Suprapubic skin (tissue), 4 donors: ENCODE results near the gene OR2Z1. TPM values are rescaled to one million over a fixed set of nuclear protein-coding genes. Genes with fewer than 3 reads are reported as not detected.

Source experiments
- DNase-seq, 2 donors: peaks; one replicate each; pipeline ENCODE4 v3.0.0-alpha.2; 2019; ENCODE audit warnings: low spot score in 2 of 2
- H3K27ac ChIP-seq: fragments of 200-600 bp; sonication (generic); one replicate; pipeline ENCODE4 v1.5.1; 2019
- H3K27me3 ChIP-seq: fragments of 200-600 bp; sonication (generic); one replicate; pipeline ENCODE4 v1.5.1; 2019
- H3K36me3 ChIP-seq: fragments of 200-600 bp; sonication (generic); one replicate; pipeline ENCODE4 v1.5.1; 2019
- H3K4me1 ChIP-seq: fragments of 200-600 bp; sonication (generic); one replicate; pipeline ENCODE4 v1.5.1; 2019
- H3K4me3 ChIP-seq: fragments of 200-600 bp; sonication (generic); one replicate; pipeline ENCODE4 v1.5.1; 2019; ENCODE audit warnings: mild to moderate bottlenecking
- H3K9me3 ChIP-seq: fragments of 200-600 bp; sonication (generic); one replicate; pipeline ENCODE4 v1.5.1; 2019
- EP300 ChIP-seq: sonication (generic); formaldehyde crosslinking; IDR thresholded peaks from one replicate; pipeline ENCODE4 v1.6.1; 2017; ENCODE audit warnings: antibody characterized with exemption
- POLR2A ChIP-seq, 2 donors: fragments of 450-650 bp; IDR thresholded peaks; one replicate each; pipeline ENCODE4 v1.6.1; 2017; ENCODE audit warnings: antibody characterized with exemption in 2 of 2, mild to moderate bottlenecking in 2 of 2, moderate library complexity in 2 of 2
- POLR2AphosphoS5 ChIP-seq, 3 donors: sonication (generic); formaldehyde crosslinking; IDR thresholded peaks; one replicate each; pipeline ENCODE4 v1.6.1; 2017; ENCODE audit warnings: antibody characterized with exemption in 3 of 3
- WGBS: methylation state at CpG from one replicate; pipeline ENCODE4 v1.1.5; 2018; 5-methylcytosine and 5-hydroxymethylcytosine counted together
- total RNA-seq, 4 donors: library from RNA; depleted of rRNA; stranded (reverse); fragments of >200 nt; gene quantifications; one replicate each; pipeline ENCODE4 v1.1.0, GENCODE V29; 2016
- TF ChIP-seq, protein P1 (sequence below), 2 donors: fragments of 200-600 bp in 1 of 2; fragments of 450-650 bp in 1 of 2; sonication (generic) in 1 of 2; IDR thresholded peaks; one replicate each; pipeline ENCODE4 v1.5.1; 2016 to 2019; ENCODE audit warnings: antibody characterized with exemption in 2 of 2, mild to moderate bottlenecking in 1 of 2, moderate library complexity in 1 of 2

OR2Z1 gene
- total RNA-seq, 4 donors from 2014 or later = 2.7 TPM; not detected in 3

DNA sequence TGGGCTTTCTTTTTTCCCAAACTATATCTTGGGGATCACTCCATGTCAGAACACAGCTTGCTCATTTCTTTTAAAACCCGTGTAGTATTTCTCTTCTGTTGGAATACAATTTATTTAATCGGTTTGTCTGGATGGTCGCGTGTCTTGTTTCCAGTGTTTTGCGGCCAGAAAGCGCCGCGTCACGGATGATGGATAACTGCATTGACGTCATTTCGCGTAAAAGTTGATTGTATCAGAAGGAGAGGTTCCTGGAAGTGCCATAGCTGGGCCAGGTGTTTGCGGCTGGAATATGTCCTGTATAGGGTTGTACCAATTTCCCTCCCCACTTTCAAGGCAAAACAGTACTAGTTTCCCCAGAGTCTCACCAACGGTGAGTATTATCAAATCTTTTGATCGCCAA, 32.5 kb upstream of the OR2Z1 start:
- H3K27me3 ChIP-seq = peaks cover 30% of the 10 kb centered on the region
- WGBS = 92% methylated on average over 15 of the region's 15 CpGs
- no peak overlapping the region for H3K4me3 ChIP-seq
- no peak overlapping the region for H3K27ac ChIP-seq
- H3K4me1 ChIP-seq = peaks cover 2% of the 10 kb centered on the region
- DNase-seq = no peak
- TF ChIP-seq EP300 (no peak), POLR2AphosphoS5 (IDR thresholded peaks at IDR 0.05) (no peak), POLR2A (IDR thresholded peaks at IDR 0.05) (no peak)
- TF ChIP-seq, protein P1, sequence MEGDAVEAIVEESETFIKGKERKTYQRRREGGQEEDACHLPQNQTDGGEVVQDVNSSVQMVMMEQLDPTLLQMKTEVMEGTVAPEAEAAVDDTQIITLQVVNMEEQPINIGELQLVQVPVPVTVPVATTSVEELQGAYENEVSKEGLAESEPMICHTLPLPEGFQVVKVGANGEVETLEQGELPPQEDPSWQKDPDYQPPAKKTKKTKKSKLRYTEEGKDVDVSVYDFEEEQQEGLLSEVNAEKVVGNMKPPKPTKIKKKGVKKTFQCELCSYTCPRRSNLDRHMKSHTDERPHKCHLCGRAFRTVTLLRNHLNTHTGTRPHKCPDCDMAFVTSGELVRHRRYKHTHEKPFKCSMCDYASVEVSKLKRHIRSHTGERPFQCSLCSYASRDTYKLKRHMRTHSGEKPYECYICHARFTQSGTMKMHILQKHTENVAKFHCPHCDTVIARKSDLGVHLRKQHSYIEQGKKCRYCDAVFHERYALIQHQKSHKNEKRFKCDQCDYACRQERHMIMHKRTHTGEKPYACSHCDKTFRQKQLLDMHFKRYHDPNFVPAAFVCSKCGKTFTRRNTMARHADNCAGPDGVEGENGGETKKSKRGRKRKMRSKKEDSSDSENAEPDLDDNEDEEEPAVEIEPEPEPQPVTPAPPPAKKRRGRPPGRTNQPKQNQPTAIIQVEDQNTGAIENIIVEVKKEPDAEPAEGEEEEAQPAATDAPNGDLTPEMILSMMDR (IDR thresholded peaks at IDR 0.05) = no peak
- H3K36me3 ChIP-seq = no peaks in the 10 kb centered on the region
- no peaks in the 10 kb centered on the region for H3K9me3 ChIP-seq

DNA sequence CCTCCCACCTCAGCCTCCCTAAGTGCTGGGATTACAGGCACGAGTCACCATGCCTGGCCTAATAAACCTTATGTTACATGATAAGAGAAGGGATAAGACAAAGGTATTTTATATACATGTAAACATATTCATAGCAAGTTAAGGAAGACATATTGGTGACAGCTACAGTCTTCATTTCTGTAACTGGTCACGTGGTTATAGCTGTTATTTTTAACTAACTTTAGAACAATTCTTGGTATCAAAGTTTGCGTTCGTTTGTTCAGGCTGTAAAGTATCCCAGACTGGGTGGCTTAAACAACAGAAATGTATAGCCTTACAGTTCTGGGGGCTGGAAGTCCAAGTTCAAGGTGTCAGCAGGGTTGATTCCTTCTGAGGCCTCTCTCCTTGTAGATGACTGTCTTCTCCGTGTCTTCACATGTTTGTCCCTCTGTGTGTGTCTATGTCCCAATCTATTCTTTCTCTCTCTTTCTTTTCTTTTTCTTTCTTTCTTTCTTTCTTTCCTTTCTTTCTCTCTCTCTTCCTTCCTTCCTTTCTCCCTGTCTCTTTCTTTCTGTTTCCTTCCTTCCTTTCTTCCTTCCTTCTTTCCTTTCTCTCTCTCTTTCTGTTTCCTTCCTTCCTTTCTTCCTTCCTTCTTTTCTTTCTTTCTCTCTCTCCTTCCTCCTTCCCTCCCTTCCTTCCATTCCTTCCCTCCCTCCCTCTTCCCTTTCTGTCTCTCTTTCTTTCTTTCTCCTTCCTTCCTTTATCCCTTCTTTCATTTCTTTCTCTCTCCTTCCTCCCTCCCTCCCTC, 30.5 kb upstream of the OR2Z1 start:
- Histone ChIP-seq H3K4me3 (no peak overlapping the region), H3K27ac (no peak overlapping the region), H3K27me3 (peaks cover 39% of the 10 kb centered on the region), H3K9me3 (no peaks in the 10 kb centered on the region), H3K36me3 (no peaks in the 10 kb centered on the region), H3K4me1 (no peaks in the 10 kb centered on the region)
- TF ChIP-seq EP300 = no peak
- TF ChIP-seq POLR2AphosphoS5 (IDR thresholded peaks at IDR 0.05) = no peak
- TF ChIP-seq, protein P1 (IDR thresholded peaks at IDR 0.05) = no peak
- TF ChIP-seq POLR2A (IDR thresholded peaks at IDR 0.05) = no peak
- DNase-seq = no peak
- 50% methylated on average over 5 of the region's 5 CpGs for WGBS

DNA sequence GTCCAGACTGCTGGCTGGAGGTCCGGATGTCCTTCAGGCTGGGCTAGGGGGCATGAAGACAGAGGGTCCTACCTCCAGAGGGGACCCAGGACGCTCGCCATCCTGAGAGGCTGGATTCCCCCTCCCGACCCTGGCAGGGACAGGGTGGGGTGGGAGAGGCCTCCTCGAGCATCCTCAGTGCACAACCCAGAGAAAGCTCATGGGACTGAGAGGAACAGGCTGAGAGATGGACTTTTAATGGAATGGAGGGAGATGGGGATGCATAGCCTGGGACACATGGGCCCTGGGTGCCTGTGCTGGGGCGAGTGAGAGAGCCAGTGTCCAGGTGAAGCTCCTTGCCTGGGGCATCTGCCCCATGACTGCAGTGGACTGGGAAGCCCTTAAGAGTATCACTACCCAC, 25.9 kb upstream of the OR2Z1 start:
- TF ChIP-seq POLR2A (IDR thresholded peaks at IDR 0.05) (no peak), POLR2AphosphoS5 (IDR thresholded peaks at IDR 0.05) (no peak), EP300 (no peak)
- TF ChIP-seq, protein P1 (IDR thresholded peaks at IDR 0.05) = no peak
- no peak for DNase-seq
- WGBS = 63% methylated on average over 4 of the region's 6 CpGs
- Histone ChIP-seq H3K36me3 (no peaks in the 10 kb centered on the region), H3K4me3 (no peak overlapping the region), H3K27ac (no peak overlapping the region), H3K9me3 (no peaks in the 10 kb centered on the region), H3K27me3 (peaks cover 63% of the 10 kb centered on the region), H3K4me1 (no peaks in the 10 kb centered on the region)

GRCh38 chr19:8695911-8696310, 25.5 kb upstream of the OR2Z1 start:
- TF ChIP-seq EP300 (no peak), POLR2A (IDR thresholded peaks at IDR 0.05) (no peak)
- TF ChIP-seq, protein P1 (IDR thresholded peaks at IDR 0.05) = no peak
- no peak for DNase-seq
- Histone ChIP-seq H3K27ac (no peak overlapping the region), H3K4me1 (no peaks in the 10 kb centered on the region), H3K36me3 (no peaks in the 10 kb centered on the region), H3K27me3 (peaks cover 66% of the 10 kb centered on the region), H3K9me3 (no peaks in the 10 kb centered on the region), H3K4me3 (no peak overlapping the region)
- 79% methylated on average over 6 of the region's 6 CpGs for WGBS

GRCh38 chr19:8696993-8697392, 24.4 kb upstream of the OR2Z1 start:
- TF ChIP-seq POLR2AphosphoS5 (IDR thresholded peaks at IDR 0.05) = no peak
- TF ChIP-seq, protein P1 (IDR thresholded peaks at IDR 0.05) = no peak
- no peak for TF ChIP-seq POLR2A (IDR thresholded peaks at IDR 0.05)
- no peak for TF ChIP-seq EP300
- 83% methylated on average over 1 of the region's 1 CpG for WGBS
- Histone ChIP-seq H3K27me3 (peaks cover 65% of the 10 kb centered on the region), H3K4me3 (no peak overlapping the region), H3K9me3 (no peaks in the 10 kb centered on the region), H3K4me1 (no peaks in the 10 kb centered on the region), H3K36me3 (no peaks in the 10 kb centered on the region), H3K27ac (no peak overlapping the region)
- no peak for DNase-seq
